OCI-LY7 (cell line): ENCODE data around the gene MTFMT. TPM values are rescaled to one million over a fixed set of nuclear protein-coding genes. Genes with fewer than 3 reads are reported as not detected.

ENCODE experiments used
- BruUV-seq: library from RNA; stranded (reverse); fragments of 400-500 nt; replicated peaks from 2 replicates; lab custom pipeline; 2021; lab: Mats Ljungman, UMichigan
- CTCF ChIA-PET: fragments of 300-600 bp; sonication (Branson Sonifier 250); formaldehyde crosslinking; loops from one replicate; lab custom pipeline; 2022; ENCODE audit warnings: antibody characterized with exemption; ENCODE audit not compliant: unreplicated experiment; lab: Charles Lee
- POLR2A ChIA-PET: fragments of 300-600 bp; sonication (Branson Sonifier 250); formaldehyde crosslinking; loops from one replicate; lab custom pipeline; 2022; ENCODE audit warnings: antibody characterized with exemption; lab: Charles Lee
- DNase-seq: peaks from one replicate; pipeline ENCODE4 v3.0.0-alpha.2; 2015; ENCODE audit warnings: low spot score
- H2AFZ ChIP-seq: fragments of 200-600 bp; sonication (generic), shearing (Covaris generic); 2 replicates; pipeline ENCODE4 v1.6.1; 2014; ENCODE audit warnings: mild to moderate bottlenecking, antibody characterized with exemption, low read length, moderate library complexity
- H3K27ac ChIP-seq: fragments of 200-600 bp; sonication (generic); 2 replicates; pipeline ENCODE4 v1.5.1; 2014; ENCODE audit warnings: mixed run types, low read depth, mild to moderate bottlenecking, moderate library complexity, low read length, inconsistent platforms; ENCODE audit not compliant: poor library complexity, severe bottlenecking
- H3K36me3 ChIP-seq: fragments of 200-600 bp; sonication (generic); 2 replicates; pipeline ENCODE4 v1.6.1; 2014; ENCODE audit warnings: mild to moderate bottlenecking, antibody characterized with exemption, low read length, moderate library complexity, mixed read lengths; ENCODE audit not compliant: insufficient read depth
- H3K4me1 ChIP-seq: fragments of 200-600 bp; sonication (generic); 2 replicates; pipeline ENCODE4 v1.5.1; 2014; ENCODE audit warnings: mild to moderate bottlenecking, low read length; ENCODE audit not compliant: insufficient read depth, poor library complexity, severe bottlenecking
- H3K4me2 ChIP-seq: fragments of 200-600 bp; sonication (generic); 2 replicates; pipeline ENCODE4 v1.6.1; 2014; ENCODE audit warnings: mild to moderate bottlenecking, low read length
- H3K4me3 ChIP-seq: fragments of 200-600 bp; sonication (generic); 2 replicates; pipeline ENCODE4 v1.5.1; 2014; ENCODE audit warnings: mild to moderate bottlenecking, low read depth, low read length; ENCODE audit not compliant: poor library complexity, severe bottlenecking
- H3K79me2 ChIP-seq: fragments of 200-600 bp; sonication (generic); 2 replicates; pipeline ENCODE4 v1.6.1; 2016; ENCODE audit warnings: low read depth, mild to moderate bottlenecking, low read length, moderate library complexity, mixed read lengths; ENCODE audit not compliant: insufficient read depth
- H3K9me2 ChIP-seq: fragments of 200-600 bp; sonication (generic); 2 replicates; pipeline ENCODE4 v1.6.1; 2016; ENCODE audit warnings: mild to moderate bottlenecking, low read length, mixed read lengths; ENCODE audit not compliant: insufficient read depth
- H3K9me3 ChIP-seq: fragments of 200-600 bp; sonication (generic); 2 replicates; pipeline ENCODE4 v1.6.1; 2014; ENCODE audit warnings: mild to moderate bottlenecking, mixed run types, low read length, mixed read lengths
- H4K20me1 ChIP-seq: fragments of 200-600 bp; sonication (generic); 2 replicates; pipeline ENCODE4 v1.6.1; 2014; ENCODE audit warnings: mild to moderate bottlenecking, antibody characterized with exemption, low read length, moderate library complexity, mixed read lengths; ENCODE audit not compliant: insufficient read depth
- EZH2phosphoT487 ChIP-seq: fragments of 200-600 bp; sonication (generic); IDR thresholded peaks from 2 replicates; pipeline ENCODE4 v1.6.1; 2018; ENCODE audit warnings: low read depth, borderline replicate concordance, mild to moderate bottlenecking, mixed run types, antibody characterized with exemption, low read length, moderate library complexity, mixed read lengths
- intact Hi-C: fragments of 100-400 bp; cut with micrococcal nuclease; formaldehyde crosslinking; loops from one replicate; pipeline ENCODE4 v1.10.0; 2022; ENCODE audit not compliant: unreplicated experiment
- total RNA-seq, 2 experiments: library from RNA; depleted of rRNA in 1 of 2; stranded (reverse); fragments of >200 nt in 1 of 2; shearing (Covaris generic) in 1 of 2; gene quantifications; 2 replicates each; pipeline ENCODE4 v1.2.3, GENCODE V29; 2014 to 2022
- TF ChIP-seq, protein P1 (sequence below): fragments of 200-600 bp; sonication (generic); conservative IDR thresholded peaks from 2 replicates; pipeline ENCODE4 v1.5.1; 2014; ENCODE audit warnings: mild to moderate bottlenecking, antibody characterized with exemption, low read length, moderate library complexity, mixed read lengths

Gene MTFMT
- total RNA-seq, 2 experiments from 2014 or later = 9.7 to 19.0 TPM

DNA sequence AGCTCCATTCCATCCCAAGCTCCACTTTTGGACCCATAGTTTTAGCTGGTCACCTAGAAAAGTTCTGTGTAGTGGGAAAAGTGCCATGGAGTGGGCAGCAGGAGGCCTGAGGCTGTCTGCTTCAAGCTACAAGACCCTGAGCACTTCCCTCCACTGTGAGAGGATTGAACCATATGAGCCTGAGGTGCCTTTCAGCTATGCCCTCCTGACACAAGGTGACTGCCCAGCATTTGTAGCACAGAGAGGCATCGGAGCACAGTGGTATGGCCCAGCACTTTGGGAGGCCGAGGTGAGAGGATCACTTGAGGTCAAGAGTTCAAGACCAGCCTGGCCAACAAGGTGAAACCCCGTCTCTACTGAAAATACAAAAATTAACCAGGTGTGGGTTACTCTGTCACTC, 43.2 kb upstream of the MTFMT start:
- no peak overlapping the region for H2AFZ ChIP-seq
- intact Hi-C loops = no loop called here
- CTCF ChIA-PET = no interaction called here
- no peaks in the 10 kb centered on the region for H3K36me3 ChIP-seq
- H3K9me2 ChIP-seq = no peaks in the 10 kb centered on the region
- H3K79me2 ChIP-seq = no peaks in the 10 kb centered on the region
- no peak overlapping the region for H3K27ac ChIP-seq
- H3K4me1 ChIP-seq = peaks cover 5% of the 10 kb centered on the region
- POLR2A ChIA-PET = interaction anchor here (0.7 kb wide), 2 partner anchors 19 to 60 kb away, joined by 3 read pairs; no protein-coding TSS in a partner anchor
- H4K20me1 ChIP-seq = no peaks in the 10 kb centered on the region
- no peak overlapping the region for H3K4me3 ChIP-seq
- no peak overlapping the region for H3K4me2 ChIP-seq
- DNase-seq = no peak
- TF ChIP-seq EZH2phosphoT487 = no peak
- TF ChIP-seq, protein P1, sequence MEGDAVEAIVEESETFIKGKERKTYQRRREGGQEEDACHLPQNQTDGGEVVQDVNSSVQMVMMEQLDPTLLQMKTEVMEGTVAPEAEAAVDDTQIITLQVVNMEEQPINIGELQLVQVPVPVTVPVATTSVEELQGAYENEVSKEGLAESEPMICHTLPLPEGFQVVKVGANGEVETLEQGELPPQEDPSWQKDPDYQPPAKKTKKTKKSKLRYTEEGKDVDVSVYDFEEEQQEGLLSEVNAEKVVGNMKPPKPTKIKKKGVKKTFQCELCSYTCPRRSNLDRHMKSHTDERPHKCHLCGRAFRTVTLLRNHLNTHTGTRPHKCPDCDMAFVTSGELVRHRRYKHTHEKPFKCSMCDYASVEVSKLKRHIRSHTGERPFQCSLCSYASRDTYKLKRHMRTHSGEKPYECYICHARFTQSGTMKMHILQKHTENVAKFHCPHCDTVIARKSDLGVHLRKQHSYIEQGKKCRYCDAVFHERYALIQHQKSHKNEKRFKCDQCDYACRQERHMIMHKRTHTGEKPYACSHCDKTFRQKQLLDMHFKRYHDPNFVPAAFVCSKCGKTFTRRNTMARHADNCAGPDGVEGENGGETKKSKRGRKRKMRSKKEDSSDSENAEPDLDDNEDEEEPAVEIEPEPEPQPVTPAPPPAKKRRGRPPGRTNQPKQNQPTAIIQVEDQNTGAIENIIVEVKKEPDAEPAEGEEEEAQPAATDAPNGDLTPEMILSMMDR = no peak
- H3K9me3 ChIP-seq = no peaks in the 10 kb centered on the region
- BruUV-seq = no TSS peak

DNA sequence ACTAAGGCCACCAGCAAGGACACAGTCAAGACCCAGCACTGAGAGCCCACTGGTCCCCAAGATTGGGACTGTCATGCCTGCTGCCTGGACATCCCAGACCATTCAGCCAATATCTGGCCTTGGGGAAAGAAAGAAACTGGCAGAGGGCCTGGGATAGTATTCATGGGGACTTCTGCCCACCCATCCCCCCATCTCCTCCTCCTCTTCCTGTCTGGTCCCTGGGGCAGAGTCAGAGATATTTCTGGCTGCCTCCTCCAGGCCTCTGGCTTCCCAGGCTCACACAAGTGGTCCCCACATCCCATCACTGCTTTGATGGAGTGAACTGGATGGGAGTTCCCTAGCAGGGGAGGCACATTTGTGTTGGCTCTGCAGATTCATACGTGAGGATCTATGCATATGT, 42.6 kb upstream of the MTFMT start:
- intact Hi-C loops = no loop called here
- H3K9me2 ChIP-seq = no peaks in the 10 kb centered on the region
- no peaks in the 10 kb centered on the region for H3K9me3 ChIP-seq
- H3K27ac ChIP-seq = no peak overlapping the region
- no peaks in the 10 kb centered on the region for H3K79me2 ChIP-seq
- H3K4me2 ChIP-seq = no peak overlapping the region
- peaks cover 5% of the 10 kb centered on the region for H3K4me1 ChIP-seq
- H3K4me3 ChIP-seq = no peak overlapping the region
- ChIA-PET CTCF (no interaction called here), POLR2A (interaction anchor here (0.7 kb wide), 1 partner anchor 60 kb away, joined by 3 read pairs; no protein-coding TSS in a partner anchor)
- DNase-seq = no peak
- BruUV-seq = no TSS peak
- no peaks in the 10 kb centered on the region for H3K36me3 ChIP-seq
- TF ChIP-seq, protein P1 = no peak
- no peak for TF ChIP-seq EZH2phosphoT487
- H4K20me1 ChIP-seq = no peaks in the 10 kb centered on the region
- no peak overlapping the region for H2AFZ ChIP-seq

DNA sequence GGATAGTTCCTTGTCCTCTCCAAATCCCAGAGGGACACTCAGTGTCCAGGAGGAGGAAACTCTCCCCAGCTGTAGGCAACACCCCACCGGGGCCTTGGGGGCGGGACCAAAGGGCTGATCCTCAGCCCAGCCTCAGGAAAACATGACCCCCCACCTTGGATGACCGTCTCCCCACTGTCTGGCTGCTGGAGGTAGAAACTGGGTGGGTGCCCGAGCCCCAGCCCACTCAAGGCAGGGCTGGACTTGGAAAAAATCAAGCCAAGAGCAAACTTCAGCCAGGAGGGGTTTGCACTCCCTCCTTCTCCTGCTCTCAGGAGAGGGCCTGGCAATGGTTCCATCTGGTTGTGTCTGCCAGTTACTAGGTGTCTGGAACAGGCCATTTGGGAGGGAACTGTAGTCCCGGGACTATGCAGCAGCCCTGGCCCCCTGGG, 42.0 kb upstream of the MTFMT start:
- CTCF ChIA-PET = no interaction called here
- Histone ChIP-seq H3K4me2 (no peak overlapping the region), H3K4me1 (peaks cover 5% of the 10 kb centered on the region), H3K9me3 (no peaks in the 10 kb centered on the region), H2AFZ (no peak overlapping the region), H3K79me2 (no peaks in the 10 kb centered on the region), H3K9me2 (no peaks in the 10 kb centered on the region), H3K27ac (no peak overlapping the region), H3K4me3 (no peak overlapping the region), H3K36me3 (no peaks in the 10 kb centered on the region), H4K20me1 (no peaks in the 10 kb centered on the region)
- POLR2A ChIA-PET = no interaction called here
- intact Hi-C loops = no loop called here
- TF ChIP-seq EZH2phosphoT487 = no peak
- TF ChIP-seq, protein P1 = no peak
- no peak for DNase-seq
- BruUV-seq = no TSS peak
